HG02763 (cell line): ENCODE results near the gene MEGF9.
"Not testable (repeated sequence)": the region's sequence is repeated elsewhere in the genome, so short reads cannot be mapped to it uniquely, and the experiment has no call there.

Experiments used
- ATAC-seq: cut with Tn5 transposase; IDR thresholded peaks from one replicate; pipeline ENCODE4 v1.9.1; 2021; ENCODE audit warnings: mild to moderate bottlenecking, moderate library complexity; ENCODE audit not compliant: unreplicated experiment

Gene MEGF9

GRCh38 chr9:120714088-120714845, at the start of gene MEGF9:
TSS of gene MEGF9 (minus strand) at chr9:120714470. CDS start at chr9:120714358, 112 bp downstream.
- ATAC-seq, result peak; percentile 95

GRCh38 chr9:120761006-120761405, 46.7 kb upstream of the MEGF9 start:
- ATAC-seq, result no peak

- ATAC-seq, result no peak
Measured at GRCh38 chr9:120759755-120760400, 45.6 kb upstream of the MEGF9 start.

GRCh38 chr9:120758544-120758943, 44.3 kb upstream of the MEGF9 start:
- ATAC-seq, result no peak

GRCh38 chr9:120757026-120757913, 43.0 kb upstream of the MEGF9 start:
- ATAC-seq, result no peak

GRCh38 chr9:120756531-120756930, 42.3 kb upstream of the MEGF9 start:
- no peak for ATAC-seq

- no peak for ATAC-seq
Measured at GRCh38 chr9:120755810-120756434, 41.7 kb upstream of the MEGF9 start.

GRCh38 chr9:120755044-120755443, 40.8 kb upstream of the MEGF9 start:
- ATAC-seq, result peak; percentile 81

GRCh38 chr9:120750421-120750820, 36.2 kb upstream of the MEGF9 start:
- ATAC-seq, result no peak

- not testable (repeated sequence) for ATAC-seq
Measured at GRCh38 chr9:120746366-120746765, 32.1 kb upstream of the MEGF9 start.

- no peak for ATAC-seq
Measured at GRCh38 chr9:120745278-120745677, 31.0 kb upstream of the MEGF9 start.

- ATAC-seq, result no peak
Measured at GRCh38 chr9:120742951-120743416, 28.7 kb upstream of the MEGF9 start.

- ATAC-seq, result no peak
Measured at GRCh38 chr9:120741701-120742100, 27.4 kb upstream of the MEGF9 start.

- no peak for ATAC-seq
Measured at GRCh38 chr9:120741191-120741590, 26.9 kb upstream of the MEGF9 start.

GRCh38 chr9:120740132-120740531, 25.9 kb upstream of the MEGF9 start:
- no peak for ATAC-seq

GRCh38 chr9:120737416-120738165, 23.3 kb upstream of the MEGF9 start:
- ATAC-seq, result no peak

GRCh38 chr9:120736881-120737280, 22.6 kb upstream of the MEGF9 start:
- ATAC-seq, result no peak

- ATAC-seq, result no peak
Measured at GRCh38 chr9:120735415-120736126, 21.3 kb upstream of the MEGF9 start.

- ATAC-seq, result no peak
Measured at GRCh38 chr9:120734607-120735410, 20.5 kb upstream of the MEGF9 start.
